ENCODE results near the gene PARD3B. TPM values are rescaled to one million over a fixed set of nuclear protein-coding genes. Genes with fewer than 3 reads are reported as not detected.

PARD3B gene
- polyA plus RNA-seq, 5 donors, result 13.6 to 22.9 (median 19.4) TPM

- no peak for DNase-seq
Measured at GRCh38 chr2:205273627-205274026, 728.4 kb downstream of the PARD3B start.

- no peak for DNase-seq
Measured at GRCh38 chr2:205274801-205275200, 729.5 kb downstream of the PARD3B start.

- DNase-seq, result no peak
Measured at GRCh38 chr2:205276116-205276777, 731.0 kb downstream of the PARD3B start.

GRCh38 chr2:205280596-205281236 lies 735.4 kb downstream of the PARD3B start:
- DNase-seq, result peak; percentile 77 to 84

GRCh38 chr2:205283736-205284270 lies 738.5 kb downstream of the PARD3B start:
- DNase-seq, result no peak

GRCh38 chr2:205284334-205284733 lies 739.1 kb downstream of the PARD3B start:
- DNase-seq, result no peak

- DNase-seq, result no peak
Measured at GRCh38 chr2:205287316-205287715, 742.0 kb downstream of the PARD3B start.

- no peak for DNase-seq
Measured at GRCh38 chr2:205288686-205289085, 743.4 kb downstream of the PARD3B start.

GRCh38 chr2:205290299-205290698 lies 745.0 kb downstream of the PARD3B start:
- no peak for DNase-seq

- no peak for DNase-seq
Measured at GRCh38 chr2:205292665-205293295, 747.5 kb downstream of the PARD3B start.

GRCh38 chr2:205293559-205293958 lies 748.3 kb downstream of the PARD3B start:
- no peak for DNase-seq

GRCh38 chr2:205296959-205297358 lies 751.7 kb downstream of the PARD3B start:
- no peak for DNase-seq

- no peak for DNase-seq
Measured at GRCh38 chr2:205297368-205297767, 752.1 kb downstream of the PARD3B start.

- DNase-seq, result no peak
Measured at GRCh38 chr2:205297846-205298245, 752.6 kb downstream of the PARD3B start.

GRCh38 chr2:205311201-205311600 lies 765.9 kb downstream of the PARD3B start:
- no peak for DNase-seq

GRCh38 chr2:205321231-205321630 lies 776.0 kb downstream of the PARD3B start:
- no peak for DNase-seq

GRCh38 chr2:205323929-205324328 lies 778.7 kb downstream of the PARD3B start:
- DNase-seq, result no peak

GRCh38 chr2:205324355-205324754 lies 779.1 kb downstream of the PARD3B start:
- no peak for DNase-seq

- no peak for DNase-seq
Measured at GRCh38 chr2:205333351-205333750, 788.1 kb downstream of the PARD3B start.

GRCh38 chr2:205337274-205337673 lies 792.0 kb downstream of the PARD3B start:
- peak in 1 of 2 donors; percentile 11 for DNase-seq

GRCh38 chr2:205338156-205338555 lies 792.9 kb downstream of the PARD3B start:
- no peak for DNase-seq

GRCh38 chr2:205343103-205343502 lies 797.8 kb downstream of the PARD3B start:
- no peak for DNase-seq

GRCh38 chr2:205346649-205347048 lies 801.4 kb downstream of the PARD3B start:
- DNase-seq, result no peak

Measured in right lung (tissue), 5 donors.